ENCODE data around the gene PI4KA.

PI4KA gene

GRCh38 chr22:20793748-20794649 lies 64.6 kb downstream of the PI4KA start:
- Mint-ChIP-seq H3K27ac (no peak overlapping the region), H3K36me3 (ENCODE audit: low read depth) (peaks cover 32% of the 10 kb centered on the region), H3K4me3 (no peak overlapping the region), H3K27me3 (ENCODE audit: low read depth) (no peaks in the 10 kb centered on the region), H3K4me1 (ENCODE audit: low read depth) (peaks cover 2% of the 10 kb centered on the region), H3K9me3 (no peaks in the 10 kb centered on the region)
- DNase-seq (ENCODE audit: low spot score) = no peak

- no peaks in the 10 kb centered on the region for H3K27me3 Mint-ChIP-seq (ENCODE audit: low read depth)
- H3K36me3 Mint-ChIP-seq (ENCODE audit: low read depth) = peaks cover 27% of the 10 kb centered on the region
- DNase-seq (ENCODE audit: low spot score) = no peak
- H3K4me3 Mint-ChIP-seq = no peak overlapping the region
- H3K27ac Mint-ChIP-seq = no peak overlapping the region
- H3K4me1 Mint-ChIP-seq (ENCODE audit: low read depth) = peaks cover 2% of the 10 kb centered on the region
- no peaks in the 10 kb centered on the region for H3K9me3 Mint-ChIP-seq
Measured at GRCh38 chr22:20792966-20793728, 65.5 kb downstream of the PI4KA start.

- Mint-ChIP-seq H3K27me3 (ENCODE audit: low read depth) (no peaks in the 10 kb centered on the region), H3K4me3 (no peak overlapping the region), H3K36me3 (ENCODE audit: low read depth) (peaks cover 27% of the 10 kb centered on the region), H3K4me1 (ENCODE audit: low read depth) (peaks cover 2% of the 10 kb centered on the region), H3K27ac (no peak overlapping the region), H3K9me3 (no peaks in the 10 kb centered on the region)
- no peak for DNase-seq (ENCODE audit: low spot score)
Measured at GRCh38 chr22:20792221-20792965, 66.2 kb downstream of the PI4KA start.

GRCh38 chr22:20788627-20789344 lies 69.8 kb downstream of the PI4KA start:
- no peak for DNase-seq (ENCODE audit: low spot score)
- Mint-ChIP-seq H3K27ac (no peak overlapping the region), H3K36me3 (ENCODE audit: low read depth) (peaks cover 19% of the 10 kb centered on the region), H3K9me3 (no peaks in the 10 kb centered on the region), H3K4me1 (ENCODE audit: low read depth) (peaks cover 2% of the 10 kb centered on the region), H3K27me3 (ENCODE audit: low read depth) (no peaks in the 10 kb centered on the region), H3K4me3 (no peak overlapping the region)

DNA sequence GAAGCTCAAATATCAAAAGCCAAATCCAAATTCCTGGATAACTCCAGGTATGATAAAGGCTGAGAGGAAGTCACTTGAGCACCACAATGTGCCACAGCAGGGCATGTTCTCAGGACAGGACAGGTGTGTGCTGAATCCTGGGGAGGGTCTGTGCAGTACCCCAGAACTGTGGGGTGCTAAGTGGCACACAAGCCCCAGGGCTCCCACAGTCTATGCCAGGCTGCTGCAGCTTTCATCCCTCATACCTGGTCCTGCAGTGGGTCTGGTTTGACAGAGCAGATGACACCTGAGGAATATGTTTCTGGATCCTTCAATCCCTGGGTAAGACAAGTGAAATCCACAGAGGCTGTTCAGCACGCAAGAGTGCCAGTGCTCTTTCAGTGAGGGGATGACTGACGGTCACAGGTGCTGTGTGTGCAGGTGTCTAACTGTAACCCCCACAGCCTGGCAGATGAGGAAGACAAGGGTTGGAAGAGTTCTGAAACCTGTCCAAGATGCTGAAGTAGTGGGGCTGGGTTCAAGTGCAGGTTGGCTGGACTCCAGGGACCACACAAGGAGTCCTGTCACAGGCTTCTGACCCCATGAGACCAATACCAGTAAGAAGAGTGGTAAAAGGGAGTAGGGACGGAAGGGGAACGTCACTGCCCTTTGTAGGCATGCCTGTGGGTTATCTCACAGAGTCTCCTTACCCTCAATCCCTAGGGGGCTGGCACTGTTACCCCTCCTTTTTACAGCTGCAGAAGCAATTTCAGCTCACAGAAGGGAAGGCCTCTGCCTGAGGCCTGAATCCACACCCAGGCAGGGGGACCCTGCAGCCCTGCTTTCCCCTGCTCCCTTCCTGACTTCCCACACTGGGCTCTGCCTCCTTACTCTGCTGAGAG lies 70.6 kb downstream of the PI4KA start:
- Mint-ChIP-seq H3K9me3 (no peaks in the 10 kb centered on the region), H3K36me3 (ENCODE audit: low read depth) (peaks cover 17% of the 10 kb centered on the region), H3K27me3 (ENCODE audit: low read depth) (no peaks in the 10 kb centered on the region), H3K27ac (no peak overlapping the region), H3K4me3 (no peak overlapping the region), H3K4me1 (ENCODE audit: low read depth) (peaks cover 2% of the 10 kb centered on the region)
- DNase-seq (ENCODE audit: low spot score) = no peak

DNA sequence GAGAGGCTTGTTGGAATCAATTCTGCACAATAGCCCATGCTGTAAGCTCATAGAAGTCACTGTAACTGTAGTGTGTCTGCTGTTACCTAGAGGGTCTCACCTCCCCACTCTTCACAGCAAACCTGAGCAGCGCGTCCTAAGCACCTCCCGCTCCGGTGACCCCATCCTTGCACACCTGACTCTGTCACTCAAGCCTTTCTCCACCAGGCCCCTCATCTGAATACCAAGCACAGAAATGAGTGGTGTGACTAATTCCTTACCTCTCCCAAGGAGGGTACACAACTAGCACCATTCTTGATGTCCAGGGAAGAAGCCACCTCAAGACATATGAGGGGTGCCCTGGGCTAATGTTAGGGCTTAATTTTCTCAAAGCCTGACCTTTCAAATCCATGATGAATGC lies 71.4 kb downstream of the PI4KA start:
- no peak for DNase-seq (ENCODE audit: low spot score)
- H3K4me1 Mint-ChIP-seq (ENCODE audit: low read depth) = peaks cover 2% of the 10 kb centered on the region
- no peaks in the 10 kb centered on the region for H3K27me3 Mint-ChIP-seq (ENCODE audit: low read depth)
- H3K9me3 Mint-ChIP-seq = no peaks in the 10 kb centered on the region
- H3K27ac Mint-ChIP-seq = no peak overlapping the region
- H3K4me3 Mint-ChIP-seq = no peak overlapping the region
- H3K36me3 Mint-ChIP-seq (ENCODE audit: low read depth) = peaks cover 15% of the 10 kb centered on the region

GRCh38 chr22:20786536-20786979 lies 72.1 kb downstream of the PI4KA start:
- H3K27ac Mint-ChIP-seq = no peak overlapping the region
- DNase-seq (ENCODE audit: low spot score) = no peak
- H3K9me3 Mint-ChIP-seq = no peaks in the 10 kb centered on the region
- H3K4me1 Mint-ChIP-seq (ENCODE audit: low read depth) = peaks cover 2% of the 10 kb centered on the region
- no peak overlapping the region for H3K4me3 Mint-ChIP-seq
- no peaks in the 10 kb centered on the region for H3K27me3 Mint-ChIP-seq (ENCODE audit: low read depth)
- H3K36me3 Mint-ChIP-seq (ENCODE audit: low read depth) = peaks cover 13% of the 10 kb centered on the region

- Mint-ChIP-seq H3K4me1 (ENCODE audit: low read depth) (peaks cover 2% of the 10 kb centered on the region), H3K27ac (no peak overlapping the region), H3K36me3 (ENCODE audit: low read depth) (peaks cover 10% of the 10 kb centered on the region), H3K4me3 (no peak overlapping the region), H3K9me3 (no peaks in the 10 kb centered on the region), H3K27me3 (ENCODE audit: low read depth) (no peaks in the 10 kb centered on the region)
- DNase-seq (ENCODE audit: low spot score) = no peak
Measured at GRCh38 chr22:20786048-20786447, 72.6 kb downstream of the PI4KA start.

DNA sequence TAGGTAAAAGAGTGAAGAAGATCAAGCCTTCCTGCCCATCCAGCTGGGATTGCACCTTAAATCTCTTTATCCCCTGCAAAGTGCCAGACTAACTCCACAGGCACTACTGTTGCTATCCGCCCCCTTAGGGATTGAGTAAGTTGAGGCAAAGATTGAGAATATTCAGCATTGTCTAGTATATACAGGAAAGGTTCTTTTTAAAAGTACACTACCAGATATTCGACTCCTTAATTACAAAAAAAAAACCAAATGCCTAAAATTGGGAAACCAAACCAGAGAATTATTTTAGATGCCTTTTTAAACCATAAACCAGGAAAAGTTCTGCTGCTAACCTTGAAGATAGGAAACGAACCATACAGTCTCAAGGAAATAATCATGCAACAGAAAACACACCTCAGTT lies 73.2 kb downstream of the PI4KA start:
- Mint-ChIP-seq H3K27ac (no peak overlapping the region), H3K36me3 (ENCODE audit: low read depth) (peaks cover 6% of the 10 kb centered on the region), H3K9me3 (no peaks in the 10 kb centered on the region), H3K4me1 (ENCODE audit: low read depth) (no peaks in the 10 kb centered on the region), H3K4me3 (no peak overlapping the region), H3K27me3 (ENCODE audit: low read depth) (no peaks in the 10 kb centered on the region)
- DNase-seq (ENCODE audit: low spot score) = no peak

GRCh38 chr22:20783844-20784723 lies 74.5 kb downstream of the PI4KA start:
- Mint-ChIP-seq H3K27ac (no peak overlapping the region), H3K27me3 (ENCODE audit: low read depth) (no peaks in the 10 kb centered on the region), H3K36me3 (ENCODE audit: low read depth) (peaks cover 10% of the 10 kb centered on the region), H3K9me3 (no peaks in the 10 kb centered on the region), H3K4me1 (ENCODE audit: low read depth) (peaks cover 4% of the 10 kb centered on the region), H3K4me3 (no peak overlapping the region)
- DNase-seq (ENCODE audit: low spot score) = peak; percentile 36

- no peaks in the 10 kb centered on the region for H3K9me3 Mint-ChIP-seq
- H3K27ac Mint-ChIP-seq = no peak overlapping the region
- peaks cover 10% of the 10 kb centered on the region for H3K36me3 Mint-ChIP-seq (ENCODE audit: low read depth)
- no peak overlapping the region for H3K4me3 Mint-ChIP-seq
- H3K27me3 Mint-ChIP-seq (ENCODE audit: low read depth) = no peaks in the 10 kb centered on the region
- H3K4me1 Mint-ChIP-seq (ENCODE audit: low read depth) = peaks cover 5% of the 10 kb centered on the region
- DNase-seq (ENCODE audit: low spot score) = no peak
Measured at GRCh38 chr22:20783300-20783673, 75.3 kb downstream of the PI4KA start.
